ENCODE measurements around the gene HDAC8.

HDAC8 gene

DNA sequence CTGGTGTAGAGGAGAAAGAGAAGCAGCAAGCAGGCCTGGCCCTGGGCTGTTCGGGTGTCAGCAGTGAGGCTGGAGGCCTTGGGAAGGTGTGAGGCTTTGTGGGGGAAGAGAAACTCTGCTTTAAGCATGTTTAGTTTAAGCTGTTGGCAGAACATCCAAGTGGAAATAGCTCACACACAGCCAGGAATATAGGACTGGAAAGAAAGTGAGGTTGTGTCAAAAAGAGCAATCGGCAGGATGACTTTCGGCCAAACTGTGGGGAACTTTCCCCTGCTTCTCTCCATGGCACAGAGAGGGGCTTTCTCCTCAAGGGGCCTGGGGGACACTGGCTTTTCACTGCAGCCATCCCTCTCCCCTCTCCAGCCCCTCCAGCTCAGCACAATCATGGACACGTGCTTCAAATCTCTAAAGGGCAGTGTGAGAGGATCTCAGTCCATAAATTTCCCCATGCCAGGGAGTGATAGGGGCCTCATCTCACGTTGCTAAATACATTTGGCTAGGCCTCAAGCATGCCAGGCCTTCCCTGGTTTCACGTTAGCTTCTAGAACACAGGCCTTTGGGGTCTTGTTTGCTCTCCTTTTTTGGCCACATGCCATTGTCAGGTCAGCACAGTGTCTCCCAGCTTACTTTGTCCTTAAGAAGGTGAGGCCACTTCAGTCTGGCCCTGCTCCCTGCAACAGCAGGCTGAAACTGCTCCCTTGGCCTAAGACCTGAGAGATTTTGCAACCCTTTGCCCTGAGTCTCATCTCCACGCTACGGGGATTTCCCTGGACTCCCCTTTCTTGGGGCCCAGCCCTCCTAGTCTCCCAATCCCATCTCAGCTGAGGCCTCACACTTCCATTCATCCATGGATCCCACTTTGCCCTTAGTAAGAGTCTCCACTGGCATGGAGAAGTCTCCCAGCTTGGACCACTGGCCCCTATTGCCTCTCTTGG, 258.7 kb downstream of the HDAC8 start:
- DNase-seq = no peak

DNA sequence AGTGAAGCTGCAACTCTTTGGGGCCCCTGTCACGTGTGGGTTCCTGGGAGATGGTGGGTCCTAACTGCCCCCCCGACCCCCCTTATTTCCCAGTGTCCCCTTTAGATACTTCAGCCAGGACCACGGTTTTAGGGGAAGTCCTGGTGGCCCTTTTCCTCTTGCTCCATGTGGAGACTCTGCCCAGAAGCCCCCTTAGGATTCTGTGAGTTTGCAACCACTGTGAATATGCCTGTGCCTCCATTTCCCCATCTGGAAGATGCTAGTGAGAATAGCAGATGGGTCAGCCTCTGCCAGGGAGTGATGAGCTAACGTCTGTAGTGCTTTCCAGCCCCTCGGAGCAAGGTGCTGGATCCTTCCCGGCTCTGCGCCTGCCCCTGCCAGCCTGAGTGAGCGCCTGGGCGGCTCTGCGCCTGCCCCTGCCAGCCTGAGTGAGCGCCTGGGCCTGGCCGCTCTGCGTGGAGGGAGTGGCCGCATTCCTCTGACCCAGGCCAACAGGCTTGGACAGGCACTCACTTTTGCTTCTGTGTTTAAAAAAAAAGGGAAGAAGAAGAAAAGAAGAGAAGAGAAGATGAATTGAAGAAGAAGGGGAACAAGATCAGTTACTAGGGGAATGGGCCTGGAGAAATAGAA, 260.2 kb downstream of the HDAC8 start:
- no peak for DNase-seq

GRCh38 chrX:72309297-72310071, 263.2 kb downstream of the HDAC8 start:
- DNase-seq = no peak

GRCh38 chrX:72308566-72309296, 263.9 kb downstream of the HDAC8 start:
- DNase-seq = no peak

GRCh38 chrX:72308209-72308565, 264.5 kb downstream of the HDAC8 start:
- DNase-seq = no peak

- no peak for DNase-seq
These were observed 265.0 kb downstream of the HDAC8 start for GRCh38 chrX:72307646-72308051.

GRCh38 chrX:72306851-72307645, 265.6 kb downstream of the HDAC8 start:
- peak; percentile 26 for DNase-seq

GRCh38 chrX:72306085-72306801, 266.4 kb downstream of the HDAC8 start:
- DNase-seq = no peak

DNA sequence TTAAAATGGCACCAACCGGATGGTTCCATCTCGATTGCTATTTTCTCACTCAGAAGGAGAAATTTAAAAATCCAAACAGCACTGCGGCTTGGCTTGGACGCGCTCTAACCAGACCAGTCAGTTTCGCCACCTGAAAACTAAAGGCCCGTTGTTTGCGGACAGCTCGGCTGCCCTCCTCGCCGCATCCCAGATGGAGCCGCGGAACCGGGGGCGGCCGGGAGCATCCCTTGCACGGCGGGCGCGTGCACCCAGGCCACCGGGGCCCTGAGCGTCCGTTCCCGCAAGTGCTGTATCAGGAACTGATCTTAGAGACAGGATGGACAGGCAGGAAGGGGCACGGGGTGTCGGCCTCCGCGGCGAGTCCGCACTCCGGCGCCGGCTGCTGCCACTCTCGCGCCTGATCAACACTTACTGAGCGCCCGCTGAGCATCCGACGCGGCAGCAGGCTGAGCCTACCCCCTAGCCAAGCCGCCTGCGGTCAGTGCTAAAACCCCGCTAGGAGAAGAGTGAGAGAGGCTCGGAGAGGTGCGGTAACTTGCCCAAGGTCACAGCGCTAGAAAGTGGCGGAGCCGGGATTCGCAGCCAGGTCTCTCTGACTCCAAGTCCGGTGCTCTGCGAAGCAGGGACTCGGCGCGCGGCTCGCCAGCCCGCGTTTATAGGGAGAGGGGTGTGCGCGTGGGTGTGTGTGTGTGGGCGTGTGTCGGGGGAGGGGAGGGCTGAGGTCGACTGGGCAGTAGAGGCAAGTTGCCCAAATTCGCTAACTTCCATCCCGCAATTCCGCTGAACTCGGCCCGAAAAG, 267.2 kb downstream of the HDAC8 start, which contains the start of gene CITED1:
Gene CITED1 (minus strand): TSS at position 629 of the 799 bp plus-strand sequence. CDS start 3,045 bp downstream, outside the sequence.
- no peak for DNase-seq

- DNase-seq = no peak
These were observed 267.8 kb downstream of the HDAC8 start for GRCh38 chrX:72304877-72305276.

GRCh38 chrX:72301781-72302180, 270.9 kb downstream of the HDAC8 start:
- DNase-seq = no peak

DNA sequence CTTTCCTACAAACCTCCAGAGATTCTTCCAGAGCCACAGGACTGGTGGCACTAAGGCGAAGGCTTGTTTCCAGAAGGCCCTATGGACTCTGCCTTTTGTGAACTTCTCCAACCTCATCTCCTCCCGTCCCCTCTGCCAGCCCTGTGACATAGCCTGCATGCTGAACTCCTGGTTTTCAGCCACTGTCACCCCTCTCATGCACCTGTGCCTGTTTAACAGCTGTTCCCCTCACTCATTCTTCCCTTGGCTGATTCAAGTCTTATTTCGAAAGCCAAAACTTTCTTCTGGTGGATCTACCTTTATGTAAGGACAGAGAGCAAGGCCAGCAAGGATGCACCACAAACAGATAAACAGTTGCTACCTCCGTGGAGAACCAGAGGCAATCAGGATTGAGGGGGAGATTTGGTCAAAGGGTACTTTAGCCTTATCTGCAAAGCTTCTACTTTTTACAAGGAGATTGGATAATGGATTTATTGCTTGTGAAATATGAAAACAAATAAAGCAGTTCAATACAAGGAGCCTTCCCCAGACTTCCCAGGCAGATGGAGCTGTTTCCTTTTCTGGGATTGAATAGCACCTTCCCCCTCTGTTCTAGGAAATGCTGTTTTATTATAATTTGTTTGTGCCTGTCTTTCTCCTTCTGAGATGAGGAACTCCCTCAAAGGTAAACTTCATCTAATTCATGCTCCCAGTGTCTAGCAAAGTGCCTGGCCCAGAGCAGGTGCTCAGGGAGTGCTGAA, 272.6 kb downstream of the HDAC8 start:
- no peak for DNase-seq

GRCh38 chrX:72297953-72298730, 274.5 kb downstream of the HDAC8 start:
- peak; percentile 12 for DNase-seq

- DNase-seq = no peak
These were observed 275.7 kb downstream of the HDAC8 start for GRCh38 chrX:72296991-72297390.

DNA sequence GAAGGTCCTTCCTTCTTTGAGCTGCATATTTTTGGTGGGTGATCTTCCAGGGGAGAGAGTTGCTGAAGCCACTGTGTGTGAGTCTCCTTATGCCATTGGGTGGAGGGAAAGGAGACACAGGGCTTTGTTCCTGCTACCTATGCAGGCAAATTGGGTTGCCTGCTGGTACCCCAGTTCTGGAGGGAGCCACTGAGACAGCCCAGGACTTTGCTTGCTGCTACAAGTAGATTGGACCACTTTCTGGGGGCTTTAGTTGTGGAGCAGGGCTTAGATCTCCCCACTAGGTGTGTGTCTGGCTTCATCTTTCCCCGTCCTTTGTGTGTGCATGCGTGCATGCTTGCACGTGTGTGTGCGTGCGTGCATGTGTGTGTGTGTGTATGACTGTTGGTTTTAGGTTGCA, 276.9 kb downstream of the HDAC8 start:
- DNase-seq = no peak

GRCh38 chrX:72294497-72294896, 278.1 kb downstream of the HDAC8 start:
- DNase-seq = no peak

DNA sequence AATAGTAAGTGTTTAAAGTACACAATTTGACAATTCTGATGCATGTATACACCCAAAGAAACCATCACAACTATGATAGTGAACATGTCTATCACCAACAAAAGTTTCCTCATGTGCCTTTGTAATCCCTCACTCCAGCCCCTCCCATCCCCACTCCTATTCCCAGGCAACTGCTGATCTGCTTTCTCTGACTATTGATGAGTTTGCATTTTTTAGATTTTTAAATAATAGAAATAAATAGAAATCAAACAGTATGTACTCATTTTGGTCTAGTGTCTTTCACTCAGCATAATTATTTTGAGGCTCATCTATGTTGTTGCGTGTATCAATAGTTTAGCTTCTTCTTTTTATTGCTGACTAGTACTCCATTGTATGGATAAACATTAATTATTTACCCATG, 290.3 kb downstream of the HDAC8 start:
- DNase-seq = no peak

GRCh38 chrX:72280321-72280845, 292.3 kb downstream of the HDAC8 start:
- DNase-seq = no peak

Data from GF-D8 (cell line).